Karpas-422 (cell line): ENCODE measurements around the gene SPTSSB. TPM values are rescaled to one million over a fixed set of nuclear protein-coding genes. Genes with fewer than 3 reads are reported as not detected.

Experiments used
- DNase-seq: peaks from one replicate; pipeline ENCODE4 v3.0.0-alpha.2; 2015
- H2AFZ ChIP-seq: fragments of 200-600 bp; sonication (generic); 2 replicates; pipeline ENCODE4 v1.6.1; 2014; ENCODE audit warnings: antibody characterized with exemption, low read length, mixed read lengths
- H3K27ac ChIP-seq: fragments of 200-600 bp; sonication (generic); 2 replicates; pipeline ENCODE4 v1.5.1; 2014; ENCODE audit warnings: mild to moderate bottlenecking, low read length, moderate library complexity
- H3K27me3 ChIP-seq: fragments of 200-600 bp; sonication (generic); 2 replicates; pipeline ENCODE4 v1.6.1; 2014; ENCODE audit warnings: low read length, mixed read lengths
- H3K36me3 ChIP-seq: fragments of 200-600 bp; sonication (generic); 2 replicates; pipeline ENCODE4 v1.6.1; 2014; ENCODE audit warnings: low read length, mixed read lengths; ENCODE audit not compliant: insufficient read depth
- H3K4me1 ChIP-seq: fragments of 200-600 bp; sonication (generic); 2 replicates; pipeline ENCODE4 v1.6.1; 2014; ENCODE audit warnings: mild to moderate bottlenecking, low read length, mixed read lengths
- H3K4me2 ChIP-seq: fragments of 200-600 bp; sonication (generic); 2 replicates; pipeline ENCODE4 v1.6.1; 2014; ENCODE audit warnings: low read length, low read depth, mild to moderate bottlenecking; ENCODE audit not compliant: poor library complexity, severe bottlenecking
- H3K4me3 ChIP-seq: fragments of 200-600 bp; sonication (generic); 2 replicates; pipeline ENCODE4 v1.5.1; 2014; ENCODE audit warnings: mild to moderate bottlenecking, antibody characterized with exemption, low read length, mixed read lengths
- H3K79me2 ChIP-seq: fragments of 200-600 bp; sonication (generic); 2 replicates; pipeline ENCODE4 v1.6.1; 2014; ENCODE audit warnings: mild to moderate bottlenecking, low read length, mixed read lengths
- H3K9ac ChIP-seq: fragments of 200-600 bp; sonication (generic); 2 replicates; pipeline ENCODE4 v1.6.0; 2014; ENCODE audit warnings: low read length
- H3K9me2 ChIP-seq: fragments of 200-600 bp; sonication (generic), shearing (Covaris generic); replicated peaks from 2 replicates; pipeline ENCODE4 v1.6.0; 2014; ENCODE audit warnings: mild to moderate bottlenecking, low read length, moderate library complexity; ENCODE audit not compliant: insufficient read depth
- H3K9me3 ChIP-seq: fragments of 300-700, 200-600 bp; sonication (generic); 2 replicates; pipeline ENCODE4 v1.6.1; 2014; ENCODE audit warnings: low read length, mixed read lengths
- H4K20me1 ChIP-seq: fragments of 200-600 bp; sonication (generic); 2 replicates; pipeline ENCODE4 v1.6.1; 2014; ENCODE audit warnings: mild to moderate bottlenecking, antibody characterized with exemption, low read length, low read depth; ENCODE audit not compliant: insufficient read depth
- total RNA-seq: library from RNA; depleted of rRNA; stranded (reverse); fragments of >200 nt; shearing (Covaris generic); gene quantifications from 2 replicates; pipeline ENCODE4 v1.2.3, GENCODE V29; 2014; ENCODE audit warnings: low replicate concordance

The SPTSSB gene
- total RNA-seq, 1 experiment from 2014 or later = not detected

DNA sequence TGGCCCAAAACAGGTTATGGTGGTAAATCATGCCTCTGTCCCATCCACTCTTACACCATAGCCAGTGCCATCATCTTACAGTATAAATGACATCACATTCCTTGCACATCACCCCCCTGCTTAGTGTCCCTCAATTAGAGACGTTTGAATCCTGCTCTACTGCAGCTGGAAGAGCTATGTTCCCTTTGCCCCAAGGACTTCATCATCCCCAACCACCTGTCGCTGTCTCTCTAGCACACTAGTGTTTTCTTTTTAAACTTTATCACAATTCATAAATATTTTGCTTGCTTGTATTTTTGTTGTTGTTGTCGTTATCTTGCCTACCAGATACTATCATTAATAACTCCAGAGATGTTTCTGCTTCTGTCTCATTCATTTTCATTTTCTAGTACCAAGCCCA, 28.7 kb downstream of the SPTSSB start:
- Histone ChIP-seq H4K20me1 (no peaks in the 10 kb centered on the region), H3K9ac (no peak overlapping the region), H3K27ac (no peak overlapping the region), H3K4me1 (no peaks in the 10 kb centered on the region), H3K9me2 (no peaks in the 10 kb centered on the region), H3K4me2 (no peak overlapping the region), H3K27me3 (peaks cover 3% of the 10 kb centered on the region; the same call in 1 of the 2 replicates), H2AFZ (no peak overlapping the region), H3K36me3 (no peaks in the 10 kb centered on the region), H3K4me3 (no peak overlapping the region), H3K9me3 (no peaks in the 10 kb centered on the region), H3K79me2 (no peaks in the 10 kb centered on the region)
- no peak for DNase-seq

GRCh38 chr3:161339517-161340500, 31.5 kb downstream of the SPTSSB start:
- H3K9me2 ChIP-seq = no peaks in the 10 kb centered on the region

GRCh38 chr3:161337311-161337710, 34.0 kb downstream of the SPTSSB start:
- H3K9me3 ChIP-seq = no peaks in the 10 kb centered on the region
- H3K4me1 ChIP-seq = no peaks in the 10 kb centered on the region
- no peaks in the 10 kb centered on the region for H4K20me1 ChIP-seq
- H3K36me3 ChIP-seq = no peaks in the 10 kb centered on the region
- no peak for DNase-seq
- H3K27me3 ChIP-seq = no peaks in the 10 kb centered on the region
- H3K27ac ChIP-seq = no peak overlapping the region
- no peak overlapping the region for H3K9ac ChIP-seq
- no peaks in the 10 kb centered on the region for H3K79me2 ChIP-seq
- H2AFZ ChIP-seq = no peak overlapping the region
- no peak overlapping the region for H3K4me3 ChIP-seq
- no peak overlapping the region for H3K4me2 ChIP-seq
- no peaks in the 10 kb centered on the region for H3K9me2 ChIP-seq

More at GRCh38 chr3:161339517-161340500, 31.5 kb downstream of the SPTSSB start:
- H4K20me1 ChIP-seq = no peaks in the 10 kb centered on the region
- H3K36me3 ChIP-seq = no peaks in the 10 kb centered on the region
- no peaks in the 10 kb centered on the region for H3K4me1 ChIP-seq
- no peaks in the 10 kb centered on the region for H3K9me3 ChIP-seq
- H3K27me3 ChIP-seq = no peaks in the 10 kb centered on the region
- H3K4me2 ChIP-seq = no peak overlapping the region
- DNase-seq = no peak
- H3K79me2 ChIP-seq = no peaks in the 10 kb centered on the region
- no peak overlapping the region for H3K4me3 ChIP-seq
- H3K27ac ChIP-seq = no peak overlapping the region
- no peak overlapping the region for H3K9ac ChIP-seq
- no peak overlapping the region for H2AFZ ChIP-seq

DNA sequence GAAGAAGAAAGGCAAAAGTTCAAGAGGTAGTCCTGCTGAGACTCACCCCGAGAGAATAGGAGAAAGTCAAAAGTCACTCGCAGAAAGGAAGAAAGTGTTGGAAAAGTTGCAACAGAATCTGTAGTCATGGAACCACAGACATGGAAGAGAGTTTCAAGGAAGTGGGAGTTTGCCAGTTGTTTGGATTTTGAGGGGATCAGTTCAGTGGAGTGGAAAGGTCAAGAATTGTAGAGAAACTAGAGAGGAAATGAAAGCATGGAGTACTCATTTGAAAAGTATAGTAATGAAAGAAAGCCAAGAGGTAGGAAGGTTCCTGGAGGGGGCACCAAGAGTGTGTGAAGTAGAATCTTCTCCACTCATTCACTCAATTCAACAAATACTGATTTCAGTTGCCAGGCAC, 34.7 kb downstream of the SPTSSB start:
- Histone ChIP-seq H3K9ac (no peak overlapping the region), H2AFZ (no peak overlapping the region), H3K79me2 (no peaks in the 10 kb centered on the region), H3K36me3 (no peaks in the 10 kb centered on the region), H3K9me2 (no peaks in the 10 kb centered on the region), H3K4me1 (no peaks in the 10 kb centered on the region), H3K27me3 (no peaks in the 10 kb centered on the region), H3K27ac (no peak overlapping the region), H4K20me1 (no peaks in the 10 kb centered on the region), H3K4me2 (no peak overlapping the region), H3K9me3 (no peaks in the 10 kb centered on the region), H3K4me3 (no peak overlapping the region)
- no peak for DNase-seq

DNA sequence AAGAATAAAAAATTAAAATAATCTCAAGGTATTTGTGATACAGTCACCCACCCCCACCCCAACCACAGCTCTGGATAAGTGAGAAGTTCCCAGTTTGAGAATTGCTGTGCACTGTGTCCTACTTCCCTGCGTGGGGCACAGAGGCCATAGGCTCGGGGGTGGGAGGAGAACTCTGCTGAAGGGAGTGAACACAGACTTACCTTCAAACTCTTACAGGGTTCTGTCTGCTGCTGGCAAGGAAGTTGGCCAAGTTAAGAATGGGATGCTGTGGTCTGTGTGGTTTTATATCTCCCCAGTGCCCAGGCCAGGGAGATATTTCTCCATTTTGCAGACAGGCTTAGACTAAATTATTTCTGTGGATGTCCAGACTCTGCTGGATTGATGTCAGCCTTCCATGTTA, 37.6 kb downstream of the SPTSSB start:
- Histone ChIP-seq H3K79me2 (no peaks in the 10 kb centered on the region), H3K27ac (no peak overlapping the region), H3K4me2 (no peak overlapping the region), H3K4me3 (no peak overlapping the region), H3K36me3 (no peaks in the 10 kb centered on the region), H3K9me3 (no peaks in the 10 kb centered on the region), H4K20me1 (no peaks in the 10 kb centered on the region), H3K4me1 (no peaks in the 10 kb centered on the region), H3K9ac (no peak overlapping the region), H2AFZ (no peak overlapping the region), H3K27me3 (no peaks in the 10 kb centered on the region), H3K9me2 (no peaks in the 10 kb centered on the region)
- DNase-seq = no peak

- Histone ChIP-seq H3K27me3 (no peaks in the 10 kb centered on the region), H3K36me3 (no peaks in the 10 kb centered on the region), H2AFZ (no peak overlapping the region), H4K20me1 (no peaks in the 10 kb centered on the region), H3K9me2 (no peaks in the 10 kb centered on the region), H3K4me3 (no peak overlapping the region), H3K4me1 (no peaks in the 10 kb centered on the region), H3K27ac (no peak overlapping the region), H3K4me2 (no peak overlapping the region), H3K9me3 (no peaks in the 10 kb centered on the region), H3K9ac (no peak overlapping the region), H3K79me2 (no peaks in the 10 kb centered on the region)
- DNase-seq = no peak
These were observed 38.5 kb downstream of the SPTSSB start for GRCh38 chr3:161332792-161333191.

- no peaks in the 10 kb centered on the region for H3K27me3 ChIP-seq
- no peaks in the 10 kb centered on the region for H3K4me1 ChIP-seq
- DNase-seq = no peak
- no peak overlapping the region for H3K9ac ChIP-seq
- no peaks in the 10 kb centered on the region for H3K79me2 ChIP-seq
- no peaks in the 10 kb centered on the region for H3K36me3 ChIP-seq
- H3K4me2 ChIP-seq = no peak overlapping the region
- H3K4me3 ChIP-seq = no peak overlapping the region
- H2AFZ ChIP-seq = no peak overlapping the region
- H3K9me2 ChIP-seq = no peaks in the 10 kb centered on the region
- H3K9me3 ChIP-seq = no peaks in the 10 kb centered on the region
- H3K27ac ChIP-seq = no peak overlapping the region
- no peaks in the 10 kb centered on the region for H4K20me1 ChIP-seq
These were observed 46.3 kb downstream of the SPTSSB start for GRCh38 chr3:161325059-161325458.

- Histone ChIP-seq H3K9me3 (no peaks in the 10 kb centered on the region), H4K20me1 (no peaks in the 10 kb centered on the region), H2AFZ (no peak overlapping the region), H3K36me3 (no peaks in the 10 kb centered on the region), H3K27me3 (no peaks in the 10 kb centered on the region), H3K4me3 (no peak overlapping the region), H3K9me2 (no peaks in the 10 kb centered on the region), H3K27ac (no peak overlapping the region), H3K79me2 (no peaks in the 10 kb centered on the region), H3K9ac (no peak overlapping the region), H3K4me1 (no peaks in the 10 kb centered on the region), H3K4me2 (no peak overlapping the region)
- DNase-seq = no peak
These were observed 47.2 kb downstream of the SPTSSB start for GRCh38 chr3:161323926-161324621.
